Stimulated activated naive CD4-positive, alpha-beta T cell treated with Interleukin-2 at 50 U/mL for 16 hours (primary cell): ENCODE results near the gene NPAS2.

Experiments used
- DNase-seq: peaks from one replicate; lab custom pipeline; 2025; lab: John Stamatoyannopoulos, UW

Gene NPAS2

GRCh38 chr2:100907832-100908231 is 87.9 kb downstream of the NPAS2 start:
- DNase-seq, result no peak

DNA sequence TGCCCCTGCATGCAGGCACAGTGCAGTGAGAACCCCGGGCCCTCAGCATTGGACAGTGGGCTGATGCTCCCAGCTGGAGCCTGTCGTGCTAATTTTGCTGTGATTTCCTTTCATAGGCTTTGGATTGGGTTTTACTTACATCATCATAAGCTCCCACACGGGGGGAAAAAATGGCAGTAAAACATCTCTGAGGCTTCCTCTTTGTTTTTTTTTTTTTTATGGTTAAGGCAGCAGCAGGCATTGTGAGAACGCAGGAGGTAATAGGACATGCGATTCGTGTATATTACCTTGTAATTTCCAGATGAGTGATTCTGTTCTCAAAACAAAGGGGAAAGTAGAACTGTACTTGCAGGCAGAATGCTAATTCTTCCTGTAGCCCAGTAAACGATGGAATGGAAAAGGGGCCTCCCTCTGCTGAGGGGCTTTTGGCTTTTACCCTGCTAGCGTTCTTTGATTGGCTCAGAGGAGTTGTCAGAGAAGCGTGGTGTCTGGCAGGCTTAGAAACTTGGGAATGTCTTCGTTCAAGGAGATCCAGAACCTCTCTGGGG is 89.7 kb downstream of the NPAS2 start:
- no peak for DNase-seq

- DNase-seq, result no peak
These were observed 90.2 kb downstream of the NPAS2 start for GRCh38 chr2:100910111-100910510.

DNA sequence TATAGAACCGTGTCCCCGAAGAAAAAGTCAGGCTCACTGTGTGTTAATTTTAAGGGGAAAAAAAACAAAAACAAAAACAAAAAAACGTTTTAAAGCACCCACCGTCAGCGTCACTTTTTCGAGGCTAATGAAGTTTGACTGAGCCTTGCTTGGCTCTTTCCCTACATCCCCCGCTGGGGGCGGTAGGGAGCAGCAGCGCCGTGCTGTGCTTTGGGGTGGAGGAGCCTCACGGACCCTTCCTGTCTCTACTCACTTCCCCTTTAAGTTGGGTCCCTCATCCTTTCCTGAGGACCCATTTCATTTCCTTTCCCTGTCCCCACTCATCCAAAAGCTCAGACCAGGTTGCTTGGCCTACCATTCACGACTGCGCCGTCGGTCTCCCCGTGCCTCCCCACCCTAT is 99.4 kb downstream of the NPAS2 start:
- DNase-seq, result no peak

- no peak for DNase-seq
These were observed 101.8 kb downstream of the NPAS2 start for GRCh38 chr2:100921685-100922161.

- DNase-seq, result no peak
These were observed 103.6 kb downstream of the NPAS2 start for GRCh38 chr2:100923461-100924060.

DNA sequence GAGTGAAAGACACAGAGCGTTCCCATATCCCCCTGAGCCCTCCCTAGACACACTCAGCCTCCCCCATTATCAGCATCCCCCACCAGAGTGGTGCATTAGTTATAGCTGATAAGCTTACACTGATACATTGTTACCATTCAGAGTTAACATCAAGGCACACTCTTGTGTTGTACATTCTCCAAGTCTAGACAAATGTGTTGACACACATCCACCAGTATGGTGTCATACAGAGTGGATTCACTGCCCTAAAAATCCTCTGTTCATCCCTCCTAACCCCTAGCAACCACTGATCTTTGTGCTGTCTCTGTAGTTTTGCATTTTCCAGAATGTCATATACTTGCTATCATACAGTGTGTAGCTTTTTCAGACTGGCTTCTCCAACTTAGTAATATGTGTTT is 104.2 kb downstream of the NPAS2 start:
- DNase-seq, result no peak

GRCh38 chr2:100924520-100925451 is 104.8 kb downstream of the NPAS2 start:
- DNase-seq, result peak; percentile 7

- no peak for DNase-seq
These were observed 108.3 kb downstream of the NPAS2 start for GRCh38 chr2:100928235-100928634.

DNA sequence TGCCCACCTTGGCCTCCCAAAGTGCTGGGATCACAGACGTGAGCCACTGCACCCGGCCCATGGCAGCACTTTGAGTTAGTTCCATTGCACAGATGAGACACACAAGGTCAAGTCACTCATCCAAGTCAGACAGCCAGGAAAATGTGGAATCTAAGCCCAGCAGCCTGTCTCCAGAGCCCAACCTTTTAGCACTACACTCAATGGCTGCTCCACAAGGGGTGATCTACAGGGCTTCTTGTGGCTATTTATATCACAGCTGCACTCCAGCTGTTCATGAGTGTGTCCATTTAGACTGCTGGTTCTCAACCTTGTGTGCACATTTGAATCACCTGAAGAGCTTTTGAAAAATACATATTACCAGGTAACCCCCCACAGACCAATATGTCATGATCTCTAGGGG is 109.2 kb downstream of the NPAS2 start:
- no peak for DNase-seq

- DNase-seq, result no peak
These were observed 114.8 kb downstream of the NPAS2 start for GRCh38 chr2:100934504-100935371.

- DNase-seq, result no peak
These were observed 115.4 kb downstream of the NPAS2 start for GRCh38 chr2:100935372-100935752.

DNA sequence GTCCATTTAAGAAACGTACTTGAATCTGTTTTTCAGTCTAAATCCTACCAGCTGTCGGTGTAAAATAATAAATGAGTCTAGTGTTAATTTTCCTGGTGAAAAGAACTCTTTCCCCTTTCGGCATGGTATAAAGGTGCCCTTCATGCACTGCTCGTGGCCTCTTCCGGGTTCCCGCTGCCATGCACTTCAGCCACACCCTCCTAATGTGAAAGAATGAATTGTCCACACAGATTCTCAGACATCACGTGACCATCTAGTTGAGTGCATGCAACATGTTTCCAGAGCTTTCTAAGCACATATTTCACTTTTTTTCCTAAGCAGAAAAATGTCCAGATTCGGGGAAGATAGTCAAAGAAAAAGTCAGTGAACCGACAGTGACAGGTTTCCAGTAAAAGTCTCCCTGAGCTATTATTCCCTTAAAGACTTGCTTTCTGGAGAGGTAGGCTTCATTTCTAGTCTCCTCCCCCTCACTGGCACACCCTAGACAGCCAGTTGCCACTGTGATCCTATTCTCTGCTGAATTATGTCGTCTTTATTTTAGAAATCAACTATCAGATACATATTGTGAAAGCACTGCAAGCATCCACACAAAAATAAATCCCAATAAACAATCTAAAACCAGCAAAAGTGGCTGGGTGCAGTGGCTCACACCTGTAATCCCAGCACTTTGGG is 116.3 kb downstream of the NPAS2 start:
- no peak for DNase-seq

DNA sequence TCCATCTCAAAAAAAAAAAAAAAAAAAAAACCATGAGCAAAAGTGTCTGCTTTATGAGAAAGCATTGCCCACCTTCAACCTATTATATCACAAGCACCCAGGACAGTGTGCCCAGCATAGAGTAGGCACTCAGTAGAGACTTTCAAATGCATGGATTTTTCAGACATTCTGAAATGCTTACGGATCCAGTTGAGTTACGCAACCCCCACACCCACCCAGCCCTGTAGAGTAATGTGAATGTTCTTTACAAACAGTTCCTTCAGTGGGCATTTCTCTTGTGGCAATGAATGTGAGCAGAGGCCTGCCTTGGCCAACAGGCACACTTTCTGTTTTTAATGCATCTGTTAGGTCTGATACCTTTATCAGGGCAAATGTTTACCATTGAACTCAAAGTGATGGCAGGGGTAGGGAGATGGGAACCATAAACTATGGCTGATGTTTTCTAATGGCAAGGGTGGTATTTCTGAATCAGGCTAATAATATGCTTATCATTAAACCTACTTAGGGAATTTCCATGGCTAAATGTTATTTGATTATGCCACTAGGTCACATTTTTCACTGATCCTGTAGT is 117.1 kb downstream of the NPAS2 start:
- no peak for DNase-seq

- DNase-seq, result no peak
These were observed 118.4 kb downstream of the NPAS2 start for GRCh38 chr2:100938031-100939026.

DNA sequence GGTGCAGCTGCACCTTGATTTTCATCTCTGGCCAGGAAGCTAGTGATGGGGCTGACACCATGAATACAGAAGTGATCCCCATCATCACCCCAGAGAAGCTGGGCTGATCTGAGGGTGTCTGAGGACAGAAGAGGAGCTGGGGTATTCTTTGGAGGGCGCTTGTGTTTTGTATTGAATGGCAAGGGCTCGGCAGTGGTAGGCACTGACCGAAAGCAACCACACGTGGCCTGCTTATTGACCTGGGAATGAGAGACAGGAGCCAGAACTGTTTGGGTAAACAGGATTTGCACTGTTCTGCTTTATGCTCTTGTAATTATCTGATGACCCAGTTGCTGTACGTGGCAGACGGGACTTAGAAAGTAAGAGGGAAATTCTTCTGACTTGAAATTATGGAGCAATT is 119.5 kb downstream of the NPAS2 start:
- no peak for DNase-seq

DNA sequence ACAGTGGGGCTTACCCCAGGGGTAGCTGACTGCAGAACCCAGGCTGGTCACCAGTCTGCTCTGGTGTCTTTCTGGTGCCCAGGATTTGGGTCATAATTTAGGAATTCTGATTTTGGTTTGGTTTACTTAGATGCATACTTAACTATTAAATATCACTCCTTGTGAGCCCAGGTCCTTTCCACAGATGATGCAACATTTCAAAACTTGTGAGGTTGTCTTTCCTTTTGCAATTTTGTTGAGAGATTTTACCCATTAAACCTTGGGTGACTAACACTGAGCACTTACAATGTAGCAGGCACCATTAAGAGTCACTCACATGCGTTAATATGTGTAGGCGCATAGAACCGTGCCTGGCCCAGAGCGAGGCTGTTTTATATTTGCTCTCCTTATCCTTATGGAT is 120.3 kb downstream of the NPAS2 start:
- DNase-seq, result no peak

GRCh38 chr2:100940766-100941645 is 121.1 kb downstream of the NPAS2 start:
- DNase-seq, result no peak
